Measurements from ENCODE around the gene GGA1. TPM values are rescaled to one million over a fixed set of nuclear protein-coding genes. Genes with fewer than 3 reads are reported as not detected.
A peak's percentile ranks its signal among the peaks of the same experiment; 100 is the strongest.

The GGA1 gene
- total and polyA plus RNA-seq, 2 donors (not counting 1 experiment from before 2014, with no cell fraction given): 137 to 154 TPM

GRCh38 chr22:37636186-37636948, 27.7 kb downstream of the GGA1 start:
- 14% methylated on average over 3 of the region's 6 CpGs for WGBS (ENCODE audit: insufficient coverage)
- H3K27me3 Mint-ChIP-seq: no peaks in the 10 kb centered on the region
- Histone ChIP-seq H3K27ac (ENCODE audit: low read length in 2 of 2) (peak overlapping the region; percentile 46 to 68), H3K9me3 (ENCODE audit: control extremely low read depth in 1 of 3, control insufficient read depth in 2 of 3, insufficient read depth in 1 of 3, low read length in 2 of 3) (no peaks in the 10 kb centered on the region), H3K4me3 (ENCODE audit: control extremely low read depth in 1 of 5, extremely low read depth in 1 of 5, insufficient read depth in 1 of 5, low read depth in 2 of 5, low read length in 4 of 5) (no peak overlapping the region), H4K20me1 (ENCODE audit: control insufficient read depth, insufficient read depth, low read length, poor library complexity, severe bottlenecking) (no peaks in the 10 kb centered on the region), H2AFZ (ENCODE audit: insufficient read depth, low read depth, low read length, poor library complexity, severe bottlenecking) (no peak overlapping the region), H3K79me2 (ENCODE audit: control insufficient read depth, insufficient read depth, low read length) (peaks cover 12% of the 10 kb centered on the region), H3K9ac (ENCODE audit: low read length) (no peak overlapping the region), H3K36me3 (replicated peaks in 1 of 2; ENCODE audit: control extremely low read depth in 1 of 2, control insufficient read depth in 1 of 2, extremely low read depth in 1 of 2, insufficient read depth in 2 of 2, low read length in 1 of 2) (peaks cover 0 to 8% of the 10 kb centered on the region in 2 experiments), H3K27me3 (replicated peaks in 1 of 4; ENCODE audit: control extremely low read depth in 1 of 4, control insufficient read depth in 3 of 4, insufficient read depth in 4 of 4, low read length in 3 of 4) (no peaks in the 10 kb centered on the region), H3K4me1 (ENCODE audit: control insufficient read depth in 2 of 2, insufficient read depth in 2 of 2, low read length in 2 of 2) (peaks cover 75 to 88% of the 10 kb centered on the region in 2 donors), H3K4me2 (replicated peaks; ENCODE audit: low read depth, low read length, poor library complexity, severe bottlenecking) (peak overlapping the region; percentile 30)
- peak overlapping the region; percentile 23 for H3K4me3 Mint-ChIP-seq
- POLR2A ChIA-PET: interaction anchor here (0.6 to 2.0 kb wide), 5 partner anchors 10 to 861 kb away, joined by 3 to 11 read pairs (median 5); partner anchors contain the start of gene GGA1
- TF ChIP-seq CTCF (IDR thresholded peaks at IDR 0.05) (no peak), EZH2 (IDR thresholded peaks at IDR 0.05; ENCODE audit: borderline replicate concordance, insufficient read depth, low read depth, low read length, poor library complexity, severe bottlenecking) (no peak)
- DNase-seq: no peak
- CTCF ChIA-PET: interaction anchor here (1.8 to 22.4 kb wide), 3 partner anchors 16 to 42 kb away, joined by 8 to 620 read pairs (median 501); partner anchors contain the start of genes GGA1, LGALS1, NOL12 and PDXP
- peak overlapping the region; percentile 78 for H3K27ac Mint-ChIP-seq
- no peaks in the 10 kb centered on the region for H3K9me3 Mint-ChIP-seq (ENCODE audit: insufficient read depth)
- intact Hi-C loops (cut with micrococcal nuclease): no loop called here
- ATAC-seq (ENCODE audit: low read depth): no peak
- peaks cover 73% of the 10 kb centered on the region for H3K4me1 Mint-ChIP-seq

GRCh38 chr22:37636949-37637273, 28.3 kb downstream of the GGA1 start:
- peak overlapping the region; percentile 78 for H3K27ac Mint-ChIP-seq
- no peak for ATAC-seq (ENCODE audit: low read depth)
- Histone ChIP-seq H3K4me3 (ENCODE audit: control extremely low read depth in 1 of 5, extremely low read depth in 1 of 5, insufficient read depth in 1 of 5, low read depth in 2 of 5, low read length in 4 of 5) (no peak overlapping the region), H3K27me3 (replicated peaks in 1 of 4; ENCODE audit: control extremely low read depth in 1 of 4, control insufficient read depth in 3 of 4, insufficient read depth in 4 of 4, low read length in 3 of 4) (no peaks in the 10 kb centered on the region), H3K9me3 (ENCODE audit: control extremely low read depth in 1 of 3, control insufficient read depth in 2 of 3, insufficient read depth in 1 of 3, low read length in 2 of 3) (no peaks in the 10 kb centered on the region), H2AFZ (ENCODE audit: insufficient read depth, low read depth, low read length, poor library complexity, severe bottlenecking) (no peak overlapping the region), H3K9ac (ENCODE audit: low read length) (no peak overlapping the region), H3K79me2 (ENCODE audit: control insufficient read depth, insufficient read depth, low read length) (peaks cover 12% of the 10 kb centered on the region), H3K36me3 (replicated peaks in 1 of 2; ENCODE audit: control extremely low read depth in 1 of 2, control insufficient read depth in 1 of 2, extremely low read depth in 1 of 2, insufficient read depth in 2 of 2, low read length in 1 of 2) (peaks cover 0 to 8% of the 10 kb centered on the region in 2 experiments), H3K4me1 (ENCODE audit: control insufficient read depth in 2 of 2, insufficient read depth in 2 of 2, low read length in 2 of 2) (peaks cover 75 to 89% of the 10 kb centered on the region in 2 donors), H3K27ac (ENCODE audit: low read length in 2 of 2) (peak overlapping the region; percentile 46 to 68), H3K4me2 (replicated peaks; ENCODE audit: low read depth, low read length, poor library complexity, severe bottlenecking) (peak overlapping the region; percentile 94), H4K20me1 (ENCODE audit: control insufficient read depth, insufficient read depth, low read length, poor library complexity, severe bottlenecking) (peaks cover 2% of the 10 kb centered on the region)
- H3K9me3 Mint-ChIP-seq (ENCODE audit: insufficient read depth): no peaks in the 10 kb centered on the region
- CTCF ChIA-PET: interaction anchor here (1.8 to 22.4 kb wide), 3 partner anchors 17 to 41 kb away, joined by 8 to 620 read pairs (median 501); partner anchors contain the start of genes GGA1, LGALS1, NOL12 and PDXP
- POLR2A ChIA-PET: interaction anchor here (0.6 to 2.0 kb wide), 4 partner anchors 10 to 861 kb away, joined by 3 to 11 read pairs (median 8); no protein-coding TSS in a partner anchor
- peaks cover 75% of the 10 kb centered on the region for H3K4me1 Mint-ChIP-seq
- TF ChIP-seq CTCF (IDR thresholded peaks at IDR 0.05) (no peak), EZH2 (IDR thresholded peaks at IDR 0.05; ENCODE audit: borderline replicate concordance, insufficient read depth, low read depth, low read length, poor library complexity, severe bottlenecking) (no peak)
- no peak overlapping the region for H3K4me3 Mint-ChIP-seq
- intact Hi-C loops (cut with micrococcal nuclease): no loop called here
- DNase-seq: no peak
- H3K27me3 Mint-ChIP-seq: no peaks in the 10 kb centered on the region
- WGBS (ENCODE audit: insufficient coverage): 8% methylated on average over 1 of the region's 3 CpGs

All from B cell (primary cell).